Neural cell (in vitro differentiated cells): ENCODE results near the gene BCKDHB. TPM values are rescaled to one million over a fixed set of nuclear protein-coding genes. Genes with fewer than 3 reads are reported as not detected.

Experiments
- H2AFZ ChIP-seq: fragments of 200-600, 300-800 bp; sonication (generic), shearing (Covaris generic); 2 replicates; pipeline ENCODE4 v1.6.0; 2014; ENCODE audit warnings: low read depth, mild to moderate bottlenecking, antibody characterized with exemption, low read length, moderate library complexity
- H3F3A ChIP-seq: fragments of 200-600 bp; shearing (Covaris generic); 2 replicates; pipeline ENCODE4 v1.6.1; 2016; ENCODE audit warnings: mild to moderate bottlenecking, moderate library complexity, mixed read lengths, antibody characterized with exemption, low read length; ENCODE audit not compliant: insufficient read depth, poor library complexity, severe bottlenecking
- H3K27ac ChIP-seq: fragments of 200-600, 300-800 bp; sonication (generic), shearing (Covaris generic); 2 replicates; pipeline ENCODE4 v1.5.1; 2014; ENCODE audit warnings: mild to moderate bottlenecking, low read length, moderate library complexity
- H3K27me3 ChIP-seq: fragments of 300-800, 200-600 bp; sonication (generic), shearing (Covaris generic); 2 replicates; pipeline ENCODE4 v1.6.0; 2014; ENCODE audit warnings: mild to moderate bottlenecking, low read depth, low read length, moderate library complexity; ENCODE audit not compliant: insufficient read depth
- H3K36me3 ChIP-seq: fragments of 300-800, 200-600 bp; sonication (generic), shearing (Covaris generic); 2 replicates; pipeline ENCODE4 v1.5.1; 2014; ENCODE audit warnings: mild to moderate bottlenecking, antibody characterized with exemption, low read length, moderate library complexity; ENCODE audit not compliant: insufficient read depth
- H3K4me2 ChIP-seq: fragments of 300-800, 200-600 bp; sonication (generic), shearing (Covaris generic); 2 replicates; pipeline ENCODE4 v1.6.0; 2014; ENCODE audit warnings: mild to moderate bottlenecking, low read length
- H3K4me3 ChIP-seq: fragments of 300-800, 200-600 bp; sonication (generic), shearing (Covaris generic); 2 replicates; pipeline ENCODE4 v1.5.1; 2014; ENCODE audit warnings: mild to moderate bottlenecking, low read length, moderate library complexity
- H3K79me2 ChIP-seq: fragments of 200-600 bp; shearing (Covaris generic); replicated peaks from 2 replicates; pipeline ENCODE4 v1.6.0; 2014; ENCODE audit warnings: mild to moderate bottlenecking, low read length, moderate library complexity; ENCODE audit not compliant: insufficient read depth
- H3K9ac ChIP-seq: fragments of 300-800, 200-600 bp; sonication (generic), shearing (Covaris generic); 2 replicates; pipeline ENCODE4 v1.6.1; 2016; ENCODE audit warnings: mild to moderate bottlenecking, low read length, mixed read lengths
- H3K9me2 ChIP-seq: fragments of 200-600 bp; shearing (Covaris generic); 2 replicates; pipeline ENCODE4 v1.6.1; 2016; ENCODE audit warnings: mild to moderate bottlenecking, low read length, mixed read lengths; ENCODE audit not compliant: insufficient read depth
- H3K9me3 ChIP-seq: fragments of 200-600, 300-800 bp; sonication (generic), shearing (Covaris generic); 2 replicates; pipeline ENCODE4 v1.6.1; 2016; ENCODE audit warnings: mild to moderate bottlenecking, mixed run types, low read length, moderate library complexity, mixed read lengths
- H4K20me1 ChIP-seq: fragments of 200-600 bp; shearing (Covaris generic); 2 replicates; pipeline ENCODE4 v1.6.1; 2016; ENCODE audit warnings: mild to moderate bottlenecking, mixed run types; ENCODE audit not compliant: insufficient read depth
- CTCF ChIP-seq: fragments of 450-650 bp; IDR thresholded peaks from 2 replicates; pipeline ENCODE4 v1.5.1; 2014; ENCODE audit warnings: antibody characterized with exemption, mild to moderate bottlenecking, moderate library complexity; ENCODE audit not compliant: poor library complexity, severe bottlenecking
- EP300 ChIP-seq: fragments of 450-650 bp; conservative IDR thresholded peaks from 2 replicates; pipeline ENCODE4 v1.6.1; 2014; ENCODE audit warnings: antibody characterized with exemption, mild to moderate bottlenecking, moderate library complexity; ENCODE audit not compliant: poor library complexity, severe bottlenecking
- EZH2 ChIP-seq: fragments of 200-600, 300-800 bp; shearing (Covaris generic), sonication (generic); IDR thresholded peaks from 2 replicates; pipeline ENCODE4 v1.6.1; 2014; ENCODE audit warnings: antibody characterized with exemption, low read length, borderline replicate concordance, mild to moderate bottlenecking; ENCODE audit not compliant: insufficient read depth, poor library complexity, severe bottlenecking
- MXI1 ChIP-seq: fragments of 450-650 bp; conservative IDR thresholded peaks from 2 replicates; pipeline ENCODE4 v1.6.1; 2014; ENCODE audit warnings: antibody characterized with exemption, mild to moderate bottlenecking; ENCODE audit not compliant: poor library complexity, severe bottlenecking
- POLR2AphosphoS5 ChIP-seq: IDR thresholded peaks from 2 replicates; pipeline ENCODE4 v1.6.1; 2012
- RAD21 ChIP-seq: fragments of 450-650 bp; conservative IDR thresholded peaks from 2 replicates; pipeline ENCODE4 v1.6.1; 2014; ENCODE audit warnings: antibody characterized with exemption, mild to moderate bottlenecking, moderate library complexity
- SMC3 ChIP-seq: fragments of 450-650 bp; conservative IDR thresholded peaks from 2 replicates; pipeline ENCODE4 v1.6.1; 2014; ENCODE audit warnings: antibody characterized with exemption, mild to moderate bottlenecking, moderate library complexity; ENCODE audit not compliant: poor library complexity
- TAF1 ChIP-seq: IDR thresholded peaks from 2 replicates; pipeline ENCODE4 v1.6.1; 2012; ENCODE audit warnings: low read depth
- polyA plus RNA-seq: library from polyadenylated mRNA; depleted of rRNA; stranded (reverse); fragments of >200 nt; gene quantifications from 2 replicates; pipeline ENCODE4 v1.2.3, GENCODE V29; 2014
- TF ChIP-seq, protein P1 (sequence below): IDR thresholded peaks from 2 replicates; pipeline ENCODE4 v1.6.1; 2012; ENCODE audit warnings: borderline replicate concordance

BCKDHB gene
- polyA plus RNA-seq, 1 donor from 2014 or later, result 16.1 TPM

DNA sequence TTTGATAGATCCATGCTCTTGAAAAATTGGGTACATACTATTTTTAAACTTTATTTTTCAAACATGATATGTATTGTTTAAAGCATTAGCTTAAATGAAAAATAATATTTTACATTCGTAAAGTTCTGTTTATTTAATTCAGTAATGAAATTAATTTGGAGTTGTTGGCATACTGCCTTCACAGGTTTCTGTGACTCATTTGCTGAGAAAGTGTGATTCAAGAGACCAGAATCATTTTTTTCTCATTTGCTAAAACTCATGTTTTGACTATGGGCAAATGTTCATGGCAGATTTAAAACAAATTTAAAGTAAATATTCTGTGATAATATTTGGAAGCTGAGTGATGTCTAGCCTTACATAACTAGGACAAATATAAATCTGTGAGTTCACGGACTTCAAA, 230.4 kb downstream of the BCKDHB start:
- Histone ChIP-seq H3K79me2 (no peaks in the 10 kb centered on the region), H3K4me2 (no peak overlapping the region), H2AFZ (no peak overlapping the region), H3K27me3 (no peaks in the 10 kb centered on the region), H3F3A (no peaks in the 10 kb centered on the region), H4K20me1 (no peaks in the 10 kb centered on the region), H3K36me3 (no peaks in the 10 kb centered on the region), H3K9me3 (no peaks in the 10 kb centered on the region), H3K27ac (no peak overlapping the region), H3K9me2 (no peaks in the 10 kb centered on the region), H3K9ac (no peak overlapping the region), H3K4me3 (no peak overlapping the region)
- no peak for TF ChIP-seq MXI1
- TF ChIP-seq, protein P1, sequence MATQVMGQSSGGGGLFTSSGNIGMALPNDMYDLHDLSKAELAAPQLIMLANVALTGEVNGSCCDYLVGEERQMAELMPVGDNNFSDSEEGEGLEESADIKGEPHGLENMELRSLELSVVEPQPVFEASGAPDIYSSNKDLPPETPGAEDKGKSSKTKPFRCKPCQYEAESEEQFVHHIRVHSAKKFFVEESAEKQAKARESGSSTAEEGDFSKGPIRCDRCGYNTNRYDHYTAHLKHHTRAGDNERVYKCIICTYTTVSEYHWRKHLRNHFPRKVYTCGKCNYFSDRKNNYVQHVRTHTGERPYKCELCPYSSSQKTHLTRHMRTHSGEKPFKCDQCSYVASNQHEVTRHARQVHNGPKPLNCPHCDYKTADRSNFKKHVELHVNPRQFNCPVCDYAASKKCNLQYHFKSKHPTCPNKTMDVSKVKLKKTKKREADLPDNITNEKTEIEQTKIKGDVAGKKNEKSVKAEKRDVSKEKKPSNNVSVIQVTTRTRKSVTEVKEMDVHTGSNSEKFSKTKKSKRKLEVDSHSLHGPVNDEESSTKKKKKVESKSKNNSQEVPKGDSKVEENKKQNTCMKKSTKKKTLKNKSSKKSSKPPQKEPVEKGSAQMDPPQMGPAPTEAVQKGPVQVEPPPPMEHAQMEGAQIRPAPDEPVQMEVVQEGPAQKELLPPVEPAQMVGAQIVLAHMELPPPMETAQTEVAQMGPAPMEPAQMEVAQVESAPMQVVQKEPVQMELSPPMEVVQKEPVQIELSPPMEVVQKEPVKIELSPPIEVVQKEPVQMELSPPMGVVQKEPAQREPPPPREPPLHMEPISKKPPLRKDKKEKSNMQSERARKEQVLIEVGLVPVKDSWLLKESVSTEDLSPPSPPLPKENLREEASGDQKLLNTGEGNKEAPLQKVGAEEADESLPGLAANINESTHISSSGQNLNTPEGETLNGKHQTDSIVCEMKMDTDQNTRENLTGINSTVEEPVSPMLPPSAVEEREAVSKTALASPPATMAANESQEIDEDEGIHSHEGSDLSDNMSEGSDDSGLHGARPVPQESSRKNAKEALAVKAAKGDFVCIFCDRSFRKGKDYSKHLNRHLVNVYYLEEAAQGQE, result no peak
- TF ChIP-seq SMC3, result no peak

DNA sequence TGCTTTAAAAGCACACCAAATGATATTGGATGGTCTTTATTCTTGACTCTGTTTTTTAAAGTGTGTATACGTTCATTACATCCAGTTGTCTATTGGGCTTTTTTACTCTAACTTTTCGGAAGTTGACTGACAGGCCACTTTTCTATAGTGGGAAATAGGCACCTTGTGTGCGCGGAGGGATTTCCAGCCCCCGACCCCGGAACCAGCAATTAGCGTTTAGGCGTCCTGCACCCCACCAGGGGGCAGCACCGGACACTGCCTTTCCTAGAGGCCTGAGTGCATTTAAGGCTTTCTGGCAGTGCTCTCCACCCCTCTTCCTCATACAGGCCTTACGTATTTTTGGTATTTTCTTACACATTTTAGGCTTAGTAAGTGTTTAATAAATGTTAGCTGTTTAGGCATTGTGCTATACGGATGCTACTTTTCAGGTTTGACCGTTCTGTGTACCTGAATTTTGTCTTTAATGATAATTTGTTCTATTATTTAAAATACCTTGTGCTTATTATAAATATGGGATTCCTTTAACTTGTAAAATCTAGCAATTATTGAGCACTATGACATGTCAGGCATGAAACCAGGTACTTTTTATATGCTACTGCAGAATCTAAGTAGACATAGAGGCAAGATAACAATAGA, 231.8 kb downstream of the BCKDHB start:
- H4K20me1 ChIP-seq, result no peaks in the 10 kb centered on the region

More for the DNA sequence above, 231.8 kb downstream of the BCKDHB start:
- Histone ChIP-seq H3K9ac (no peak overlapping the region), H3K9me3 (no peaks in the 10 kb centered on the region), H3K4me2 (no peak overlapping the region), H3K79me2 (no peaks in the 10 kb centered on the region), H3K36me3 (no peaks in the 10 kb centered on the region), H3K9me2 (no peaks in the 10 kb centered on the region), H3K27me3 (no peaks in the 10 kb centered on the region), H2AFZ (no peak overlapping the region), H3K27ac (no peak overlapping the region), H3K4me3 (no peak overlapping the region), H3F3A (no peaks in the 10 kb centered on the region)
- TF ChIP-seq SMC3, result peak; percentile 38
- TF ChIP-seq RAD21, result peak; percentile 24
- no peak for TF ChIP-seq EP300
- no peak for TF ChIP-seq TAF1
- no peak for TF ChIP-seq MXI1
- TF ChIP-seq EZH2, result no peak
- peak; percentile 50 for TF ChIP-seq CTCF
- TF ChIP-seq, protein P1, result no peak
- no peak for TF ChIP-seq POLR2AphosphoS5
